Small intestine (tissue), 7 donors: ENCODE measurements around the gene VWCE. TPM values are rescaled to one million over a fixed set of nuclear protein-coding genes. Genes with fewer than 3 reads are reported as not detected.
"Not testable (repeated sequence)": the region's sequence is repeated elsewhere in the genome, so short reads cannot be mapped to it uniquely, and the experiment has no call there.

Experiments
- DNase-seq, 2 donors: peaks; one replicate each; pipeline versions ENCODE4 v3.0.0 to v3.0.0-alpha.2; 2013
- FAIRE-seq: peaks from 2 replicates; lab custom pipeline; 2012; peaks lifted over from hg19 to GRCh38; lab: Jason Lieb, UNC
- H3K27ac ChIP-seq, 3 donors: one replicate each; pipeline ENCODE4 v1.5.1; 2013; ENCODE audit warnings: low read length in 2 of 3, mild to moderate bottlenecking in 2 of 3, control low read depth in 1 of 3, inconsistent platforms in 1 of 3, low read depth in 1 of 3, moderate library complexity in 1 of 3
- H3K27me3 ChIP-seq, 3 donors: one replicate each; pipeline ENCODE4 v1.6.1; 2013; ENCODE audit warnings: low read length in 3 of 3, inconsistent platforms in 1 of 3; ENCODE audit not compliant: control insufficient read depth in 3 of 3, insufficient read depth in 3 of 3
- H3K36me3 ChIP-seq, 3 donors: one replicate each; pipeline ENCODE4 v1.6.1; 2013; ENCODE audit warnings: low read length in 3 of 3, inconsistent platforms in 1 of 3, low read depth in 1 of 3, mild to moderate bottlenecking in 1 of 3, moderate library complexity in 1 of 3; ENCODE audit not compliant: control insufficient read depth in 3 of 3, insufficient read depth in 2 of 3
- H3K4me1 ChIP-seq, 3 donors: one replicate each; pipeline ENCODE4 v1.6.1; 2013; ENCODE audit warnings: low read length in 2 of 3, inconsistent platforms in 1 of 3, low read depth in 1 of 3, mild to moderate bottlenecking in 1 of 3, moderate library complexity in 1 of 3; ENCODE audit not compliant: control insufficient read depth in 3 of 3, insufficient read depth in 2 of 3
- H3K4me3 ChIP-seq, 3 donors: one replicate each; pipeline ENCODE4 v1.5.1; 2013; ENCODE audit warnings: low read length in 3 of 3, control low read depth in 1 of 3, inconsistent platforms in 1 of 3, low read depth in 1 of 3, mild to moderate bottlenecking in 1 of 3, moderate library complexity in 1 of 3
- H3K9me3 ChIP-seq, 2 donors: one replicate each; pipeline ENCODE4 v1.6.1; 2013; ENCODE audit warnings: low read depth in 1 of 2, low read length in 1 of 2; ENCODE audit not compliant: control insufficient read depth in 2 of 2, insufficient read depth in 1 of 2
- WGBS, 3 donors: extraction: QIAGEN DNeasy Blood & Tissue Kit; methylation state at CpG; one replicate each; pipeline ENCODE4 v1.1.7; 2013; 5-methylcytosine and 5-hydroxymethylcytosine counted together
- polyA plus RNA-seq, 4 donors: library from polyadenylated mRNA; stranded (reverse) in 3 of 4; unstranded in 1 of 4; fragments of 200-250 nt in 3 of 4; fragments of 120-200 nt in 1 of 4; gene quantifications; one replicate each; pipeline versions ENCODE4 v1.2.1 to v1.2.3, GENCODE V29; 2013
- donor health status: healthy with polysubstance abuse.
- donor health status: control.
- donor health status: control.
- donor health status: Bipolar disorder and iron deficiency.
- donor health status: healthy.

The VWCE gene
- polyA plus RNA-seq, 4 donors, result 0.67 to 3.2 (median 2.1) TPM

GRCh38 chr11:61231033-61231432, 64.1 kb downstream of the VWCE start:
- not testable (repeated sequence) for H3K9me3 ChIP-seq, H3K36me3 ChIP-seq, H3K4me3 ChIP-seq, H3K27ac ChIP-seq, DNase-seq, H3K27me3 ChIP-seq, FAIRE-seq, H3K4me1 ChIP-seq
- WGBS, 3 donors, result no CpG with 5 or more reads among the region's 15 CpGs

- FAIRE-seq, H3K9me3 ChIP-seq, DNase-seq, H3K4me1 ChIP-seq, H3K36me3 ChIP-seq, H3K4me3 ChIP-seq, H3K27ac ChIP-seq, H3K27me3 ChIP-seq: not testable (repeated sequence)
- WGBS, 3 donors, result no CpG with 5 or more reads among the region's 6 CpGs
Measured at GRCh38 chr11:61229458-61229857, 65.7 kb downstream of the VWCE start.

- DNase-seq, H3K9me3 ChIP-seq, FAIRE-seq, H3K4me1 ChIP-seq, H3K27ac ChIP-seq, H3K4me3 ChIP-seq, H3K36me3 ChIP-seq, H3K27me3 ChIP-seq: not testable (repeated sequence)
- no CpG with 5 or more reads among the region's 10 CpGs for WGBS, 3 donors
Measured at GRCh38 chr11:61226457-61227137, 68.5 kb downstream of the VWCE start.

- not testable (repeated sequence) for H3K27ac ChIP-seq, H3K9me3 ChIP-seq, H3K4me1 ChIP-seq, FAIRE-seq, H3K36me3 ChIP-seq, H3K4me3 ChIP-seq, H3K27me3 ChIP-seq, DNase-seq
- no CpG with 5 or more reads among the region's 5 CpGs for WGBS, 3 donors
Measured at GRCh38 chr11:61222692-61223091, 72.4 kb downstream of the VWCE start.

GRCh38 chr11:61222047-61222446, 73.1 kb downstream of the VWCE start, which contains the start of gene PGA4:
TSS of gene PGA4 (plus strand) at chr11:61222347. CDS start at chr11:61222401, 54 bp downstream.
- H3K27me3 ChIP-seq, H3K27ac ChIP-seq, FAIRE-seq, DNase-seq, H3K4me3 ChIP-seq, H3K9me3 ChIP-seq, H3K4me1 ChIP-seq, H3K36me3 ChIP-seq: not testable (repeated sequence)
- no CpG with 5 or more reads among the region's 8 CpGs for WGBS, 3 donors

- 84 to 90% (median 85%) methylated on average over 5 of the region's 5 CpGs for WGBS, 3 donors
- not testable (repeated sequence) for H3K4me3 ChIP-seq, H3K4me1 ChIP-seq, H3K36me3 ChIP-seq, H3K9me3 ChIP-seq, H3K27ac ChIP-seq, DNase-seq, FAIRE-seq, H3K27me3 ChIP-seq
Measured at GRCh38 chr11:61219016-61219415, 76.1 kb downstream of the VWCE start.

- H3K27me3 ChIP-seq, H3K9me3 ChIP-seq, H3K4me1 ChIP-seq, FAIRE-seq, H3K27ac ChIP-seq, H3K36me3 ChIP-seq, H3K4me3 ChIP-seq, DNase-seq: not testable (repeated sequence)
- no CpG with 5 or more reads among the region's 4 CpGs for WGBS, 3 donors
Measured at GRCh38 chr11:61218306-61218705, 76.8 kb downstream of the VWCE start.

- WGBS, 3 donors, result no CpG with 5 or more reads among the region's 3 CpGs
- not testable (repeated sequence) for H3K27me3 ChIP-seq, DNase-seq, H3K27ac ChIP-seq, H3K4me1 ChIP-seq, H3K4me3 ChIP-seq, FAIRE-seq, H3K9me3 ChIP-seq, H3K36me3 ChIP-seq
Measured at GRCh38 chr11:61213711-61214324, 81.3 kb downstream of the VWCE start.
